Left renal pelvis (tissue), 4 donors: ENCODE data around the gene ZBTB44. TPM values are rescaled to one million over a fixed set of nuclear protein-coding genes. Genes with fewer than 3 reads are reported as not detected.
"Not testable (repeated sequence)": the region's sequence is repeated elsewhere in the genome, so short reads cannot be mapped to it uniquely, and the experiment has no call there.

Experiments
- DNase-seq, 4 donors: peaks; one replicate each; pipeline ENCODE4 v3.0.0-alpha.2; 2013; ENCODE audit warnings: low read depth in 4 of 4, low spot score in 3 of 4
- polyA plus RNA-seq, 4 donors: library from polyadenylated mRNA; unstranded; fragments of 120-200 nt; gene quantifications; one replicate each; pipeline ENCODE4 v1.2.1, GENCODE V29; 2013; ENCODE audit not compliant: insufficient read length in 4 of 4

ZBTB44 gene
- polyA plus RNA-seq, 4 donors, result 44.8 to 62.7 (median 58.1) TPM

DNA sequence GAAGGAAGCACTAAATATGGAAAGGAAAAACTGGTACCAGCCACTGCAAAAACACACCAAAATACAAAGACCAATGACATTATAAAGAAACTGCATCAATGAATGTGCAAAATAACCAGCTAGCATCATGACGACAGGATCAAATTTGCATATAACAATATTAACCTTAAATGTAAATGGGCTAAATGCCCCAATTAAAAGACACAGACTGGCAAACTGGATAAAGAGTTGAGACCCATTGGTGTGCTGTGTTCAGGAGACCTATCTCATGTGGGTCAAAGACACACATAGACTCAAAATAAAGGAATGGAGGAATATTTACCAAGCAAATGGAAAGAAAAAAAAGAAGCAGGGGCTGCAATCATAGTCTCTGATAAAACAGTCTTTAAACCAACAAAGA lies 63.0 kb downstream of the ZBTB44 start:
- not testable (repeated sequence) for DNase-seq

DNA sequence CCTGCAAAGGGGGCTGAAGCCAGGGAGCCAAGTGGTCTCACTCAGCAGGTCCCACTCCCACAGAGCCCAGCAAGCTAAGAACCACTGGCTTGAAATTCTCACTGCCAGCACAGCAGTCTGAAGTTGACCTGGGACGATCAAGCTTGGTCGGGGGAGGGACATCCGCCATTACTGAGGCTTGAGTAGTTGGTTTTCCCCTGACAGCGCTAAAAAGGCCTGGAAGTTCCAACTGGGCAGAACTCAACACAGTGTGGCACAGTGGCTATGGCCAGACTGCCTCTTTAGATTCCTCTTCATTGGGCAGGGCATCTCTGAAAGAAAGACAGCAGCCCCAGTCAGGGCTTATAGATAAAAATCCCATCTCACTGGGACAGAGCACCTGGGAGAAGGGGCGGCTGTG lies 64.8 kb downstream of the ZBTB44 start:
- DNase-seq, result not testable (repeated sequence)

GRCh38 chr11:130249371-130249770 lies 65.3 kb downstream of the ZBTB44 start:
- no peak for DNase-seq

GRCh38 chr11:130247319-130247718 lies 67.4 kb downstream of the ZBTB44 start:
- DNase-seq, result no peak

DNA sequence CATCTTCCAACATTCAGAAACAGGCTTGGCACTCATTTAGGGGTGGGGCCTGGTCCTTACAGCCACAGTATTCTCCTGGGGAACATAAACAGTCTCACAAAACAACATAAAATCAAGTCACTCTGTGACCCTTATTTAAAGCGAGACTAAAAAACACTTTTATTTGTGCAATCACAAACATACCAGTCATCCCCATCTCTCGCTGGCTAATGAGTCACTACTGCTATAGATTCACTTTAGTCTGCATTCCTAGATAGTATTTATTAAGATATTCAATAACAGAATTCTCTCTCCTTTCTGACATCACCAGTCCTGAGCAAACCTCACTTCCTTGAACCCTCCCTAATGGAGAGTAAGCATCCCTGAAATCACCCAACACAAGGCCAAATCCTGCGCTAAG lies 68.0 kb downstream of the ZBTB44 start:
- no peak for DNase-seq

GRCh38 chr11:130246270-130246669 lies 68.4 kb downstream of the ZBTB44 start:
- no peak for DNase-seq

- not testable (repeated sequence) for DNase-seq
Measured at GRCh38 chr11:130245375-130245774, 69.3 kb downstream of the ZBTB44 start.

GRCh38 chr11:130244848-130245247 lies 69.9 kb downstream of the ZBTB44 start:
- DNase-seq, result no peak

GRCh38 chr11:130243816-130244215 lies 70.9 kb downstream of the ZBTB44 start:
- DNase-seq, result no peak

DNA sequence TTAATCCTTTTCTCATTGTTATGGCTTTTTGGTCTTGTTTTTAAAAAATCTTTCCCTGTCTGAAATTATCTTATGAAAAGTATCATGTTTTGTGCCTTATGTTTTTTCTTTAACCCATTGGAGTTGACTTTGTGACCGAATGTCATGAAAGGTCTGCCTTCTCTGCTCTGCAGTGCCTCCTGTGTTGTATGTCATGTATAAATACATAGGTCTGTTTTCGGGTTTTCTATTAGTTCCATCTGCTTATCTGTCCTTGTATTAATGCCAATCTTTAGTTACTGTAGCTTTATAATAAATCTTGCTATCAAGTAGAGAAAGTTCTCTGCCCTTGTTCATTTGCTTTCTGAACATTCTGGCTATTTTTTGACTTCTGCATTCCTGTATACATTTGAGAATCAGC lies 73.0 kb downstream of the ZBTB44 start:
- no peak for DNase-seq

- DNase-seq, result no peak
Measured at GRCh38 chr11:130237282-130238006, 77.3 kb downstream of the ZBTB44 start.

DNA sequence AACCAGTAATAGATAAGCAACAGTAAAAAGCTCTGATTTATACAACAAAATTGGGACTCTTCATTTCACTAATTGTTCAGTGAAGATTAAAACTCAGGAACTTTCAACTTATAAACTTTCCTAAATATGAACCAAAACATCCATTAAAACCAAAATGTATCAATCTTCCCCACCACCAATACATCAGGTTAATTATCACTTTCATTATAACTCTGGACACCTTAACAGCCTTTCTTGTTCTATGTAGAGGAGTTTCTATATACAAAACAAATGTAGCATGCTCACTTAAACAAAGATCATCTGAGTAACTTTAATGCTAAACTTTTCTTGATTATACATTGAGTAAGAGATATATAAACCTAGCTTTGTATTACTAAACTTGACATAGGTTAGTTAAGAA lies 80.4 kb downstream of the ZBTB44 start:
- DNase-seq, result no peak

- DNase-seq, result not testable (repeated sequence)
Measured at GRCh38 chr11:130233888-130234287, 80.8 kb downstream of the ZBTB44 start.

GRCh38 chr11:130233486-130233885 lies 81.2 kb downstream of the ZBTB44 start:
- DNase-seq, result not testable (repeated sequence)

DNA sequence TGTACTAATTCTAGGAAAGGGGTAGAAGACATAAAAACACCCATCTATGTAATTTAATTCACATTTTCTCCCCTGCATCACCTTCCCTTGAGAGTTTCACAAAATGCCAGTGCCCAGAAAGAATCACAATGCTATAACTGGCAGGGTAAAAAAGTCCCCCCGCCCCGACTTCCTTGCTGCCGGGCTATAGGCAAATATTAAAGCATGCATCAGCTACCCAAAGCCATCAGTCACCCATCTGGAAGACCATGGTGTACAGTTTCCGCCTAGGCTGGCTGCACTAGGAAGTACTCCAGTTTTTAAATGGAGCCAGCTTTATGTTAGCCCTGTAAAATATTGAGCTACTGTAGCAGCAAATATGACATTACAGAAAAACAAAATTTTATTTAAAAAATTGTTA lies 87.3 kb downstream of the ZBTB44 start:
- DNase-seq, result no peak

- no peak for DNase-seq
Measured at GRCh38 chr11:130223291-130223971, 91.3 kb downstream of the ZBTB44 start.

DNA sequence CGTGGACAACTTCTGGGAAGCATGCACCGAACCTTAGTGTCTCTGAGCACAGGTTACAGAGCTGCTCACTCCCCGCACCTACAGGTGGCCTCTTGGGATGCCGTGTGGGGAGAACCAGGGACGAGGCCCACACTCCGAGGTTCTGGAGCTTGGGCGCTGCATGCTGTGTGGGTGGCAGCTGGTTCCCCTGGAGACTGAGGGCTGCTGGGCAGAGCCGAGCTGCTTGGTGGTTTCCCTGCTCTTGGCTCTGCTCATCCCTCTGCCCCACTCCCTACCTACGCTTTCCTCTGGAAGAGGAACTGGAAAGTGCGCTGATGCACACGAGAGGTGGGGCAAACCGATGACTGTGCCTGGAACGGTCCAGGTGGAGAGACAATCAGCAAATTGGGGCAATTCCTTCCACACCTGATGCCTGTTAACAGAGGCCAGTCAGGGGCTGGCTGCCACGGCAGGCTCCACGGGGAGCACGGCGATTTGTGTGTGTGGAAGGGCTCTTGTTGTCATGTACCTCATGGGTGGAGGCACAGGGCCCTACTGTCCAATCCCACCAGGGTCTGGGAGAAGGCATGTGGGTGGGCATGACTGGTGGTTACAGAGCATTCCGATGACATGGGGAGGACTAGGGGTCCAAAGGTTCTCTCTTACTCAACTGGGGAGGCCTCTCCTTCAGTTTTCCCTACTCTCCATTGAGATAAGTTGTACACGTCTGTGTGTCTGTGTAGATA lies 94.2 kb downstream of the ZBTB44 start:
- no peak for DNase-seq

DNA sequence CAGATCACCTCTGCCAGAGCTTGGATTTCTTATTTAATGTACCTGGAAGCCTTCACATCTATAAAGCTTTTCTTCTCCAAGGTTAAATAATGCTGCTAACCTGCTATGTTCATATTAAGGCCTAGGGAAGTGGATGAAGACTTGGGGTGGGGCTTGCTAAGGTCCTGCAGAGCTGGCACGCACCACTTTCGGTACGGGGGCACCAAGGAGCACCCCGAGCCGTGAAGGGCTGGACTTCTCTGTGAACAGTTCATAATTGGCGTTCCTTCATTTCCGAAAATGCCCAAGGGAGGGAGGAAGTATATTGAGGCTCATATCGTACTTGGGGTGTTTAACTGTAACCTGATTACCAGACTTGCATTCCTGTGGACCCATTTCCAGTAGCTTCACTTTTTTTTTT lies 95.6 kb downstream of the ZBTB44 start:
- no peak for DNase-seq

DNA sequence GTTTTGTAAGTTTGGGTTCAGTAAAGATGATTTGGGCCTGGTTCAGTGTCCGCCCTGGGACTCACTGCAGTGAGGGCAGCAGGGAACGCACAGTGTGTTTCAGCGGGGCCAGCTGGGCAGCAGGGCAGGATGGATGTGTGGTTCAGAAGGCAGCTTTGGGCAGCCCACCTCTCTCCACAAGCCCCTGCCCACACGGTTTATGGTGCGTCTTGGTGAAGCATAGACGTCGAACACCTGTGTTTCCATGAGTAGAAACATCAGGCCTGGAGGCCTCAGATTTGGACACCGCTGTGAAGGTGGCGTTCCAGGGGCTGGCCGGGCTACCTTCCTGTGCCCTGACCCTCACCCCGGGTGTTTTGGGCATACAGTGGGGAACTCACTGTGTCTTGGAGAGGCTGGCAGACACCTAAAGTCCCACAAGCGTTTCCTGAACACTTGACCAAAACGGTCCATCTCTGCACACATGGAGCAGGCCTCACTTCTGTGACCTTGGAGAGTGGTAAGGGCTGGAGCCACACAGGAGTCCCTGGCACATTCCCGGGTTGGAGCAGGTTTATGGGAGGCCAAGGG lies 96.1 kb downstream of the ZBTB44 start:
- DNase-seq, result no peak

DNA sequence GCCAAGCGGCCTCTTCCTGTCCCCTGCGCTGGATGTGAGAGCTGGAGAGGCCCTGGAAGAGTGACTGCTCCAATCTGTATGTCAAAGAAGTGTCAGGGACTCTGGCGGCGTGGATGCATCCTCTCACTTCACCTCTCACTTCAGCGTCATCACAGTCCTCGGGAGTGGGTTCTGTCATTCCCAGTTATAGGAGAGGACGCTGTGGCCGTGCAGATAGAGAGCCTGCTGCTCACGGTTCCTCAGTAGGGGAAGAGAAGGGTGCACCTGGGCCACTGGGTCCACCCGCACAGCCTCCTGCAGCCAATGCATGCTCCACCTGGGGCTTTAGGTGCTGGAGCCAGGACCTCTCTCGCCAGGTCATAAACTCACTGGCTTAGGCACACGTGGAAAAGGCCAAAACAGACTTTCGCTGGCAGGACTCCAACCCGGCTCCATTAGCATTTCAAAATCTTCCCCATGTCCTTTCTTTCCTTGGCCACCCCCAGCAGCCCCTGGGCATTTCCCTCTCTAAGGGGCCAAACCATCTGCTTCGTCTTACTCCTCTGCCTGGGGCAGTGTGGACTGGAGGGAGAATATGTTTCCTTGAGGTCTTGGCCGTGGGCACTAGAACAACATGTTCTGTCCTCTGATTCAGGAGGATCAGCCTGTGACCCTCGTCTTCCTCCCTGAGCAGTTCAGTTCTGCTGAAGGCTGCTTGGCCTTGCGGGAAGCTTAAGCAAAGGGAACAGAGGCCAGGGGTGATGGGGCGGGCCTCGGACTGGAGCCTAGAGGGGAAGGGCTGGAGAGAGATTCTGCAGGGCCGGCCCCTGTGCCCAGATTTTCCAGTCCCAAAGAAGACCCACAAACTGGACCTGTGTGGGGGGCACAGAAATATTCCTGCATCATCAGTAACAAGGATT lies 97.3 kb downstream of the ZBTB44 start:
- no peak for DNase-seq
